Naive thymus-derived CD8-positive, alpha-beta T cell (primary cell): Measurements from ENCODE around the gene AOC2. TPM values are rescaled to one million over a fixed set of nuclear protein-coding genes. Genes with fewer than 3 reads are reported as not detected.
"Not testable (repeated sequence)": the region's sequence is repeated elsewhere in the genome, so short reads cannot be mapped to it uniquely, and the experiment has no call there.

Experiments
- ATAC-seq, 2 donors: fragments of 150-1000 bp; cut with Tn5 transposase in 1 of 2; sonication (Bioruptor Pico), chemical (Tn5 transposase) in 1 of 2; 1 replicate in 1 of 2; 2 replicates in 1 of 2; pipeline ENCODE4 v1.10.0; 2021; ENCODE audit warnings: mild to moderate bottlenecking in 2 of 2, moderate library complexity in 2 of 2
- POLR2A ChIA-PET: fragments of 350-600 bp; sonication (Branson Sonifier 250); formaldehyde crosslinking; loops from one replicate; lab custom pipeline; 2021; ENCODE audit warnings: antibody characterized with exemption; lab: Charles Lee
- DNase-seq, 10 donors: peaks; one replicate each; pipeline versions ENCODE4 v3.0.0 to v3.0.0-alpha.2; 2020 to 2022
- H3K27ac Mint-ChIP-seq, 10 donors: one replicate each; pipeline ENCODE4 v1.8.0; 2020 to 2022; ENCODE audit warnings: mild to moderate bottlenecking in 10 of 10, mixed read lengths in 10 of 10, moderate library complexity in 4 of 10, inconsistent platforms in 1 of 10
- H3K27me3 Mint-ChIP-seq, 5 donors: one replicate each; pipeline ENCODE4 v1.8.0; 2021 to 2022; ENCODE audit warnings: mixed read lengths in 5 of 5
- H3K36me3 Mint-ChIP-seq, 3 donors: one replicate each; pipeline ENCODE4 v1.8.0; 2020 to 2022; ENCODE audit warnings: mixed read lengths in 3 of 3, mild to moderate bottlenecking in 2 of 3, inconsistent platforms in 1 of 3
- H3K4me1 Mint-ChIP-seq, 4 donors: one replicate each; pipeline ENCODE4 v1.8.0; 2021 to 2022; ENCODE audit warnings: mixed read lengths in 4 of 4
- H3K4me3 Mint-ChIP-seq, 10 donors: one replicate each; pipeline ENCODE4 v1.8.0; 2020 to 2022; ENCODE audit warnings: mild to moderate bottlenecking in 10 of 10, mixed read lengths in 10 of 10, moderate library complexity in 6 of 10, inconsistent platforms in 1 of 10
- H3K9me3 Mint-ChIP-seq, 9 donors: one replicate each; pipeline ENCODE4 v1.8.0; 2020 to 2022; ENCODE audit warnings: mixed read lengths in 9 of 9, mild to moderate bottlenecking in 3 of 9, inconsistent platforms in 1 of 9, moderate library complexity in 1 of 9
- microRNA-seq: library from miRNA; unstranded; fragments of <30 nt; microRNA quantifications from one replicate; pipeline ENCODE4 v1.2.0, GENCODE V29; 2022; ENCODE audit warnings: borderline microRNAs expressed
- polyA plus RNA-seq, 3 donors: library from polyadenylated mRNA; unstranded; fragments of 300-500 nt; fragmentation: Illumina TruSeq; gene quantifications; one replicate each; pipeline ENCODE4 v1.2.3, GENCODE V29; 2021
- total RNA-seq, 8 experiments: library from RNA in 2 of 8; stranded (reverse) in 2 of 8; gene quantifications; one replicate each; pipeline ENCODE4 v1.2.3 and lab custom pipeline; 2021 to 2026

AOC2 gene
- total and polyA plus RNA-seq, 5 experiments from 2014 or later, result 0.06 to 4.2 (median 0.63) TPM

DNA sequence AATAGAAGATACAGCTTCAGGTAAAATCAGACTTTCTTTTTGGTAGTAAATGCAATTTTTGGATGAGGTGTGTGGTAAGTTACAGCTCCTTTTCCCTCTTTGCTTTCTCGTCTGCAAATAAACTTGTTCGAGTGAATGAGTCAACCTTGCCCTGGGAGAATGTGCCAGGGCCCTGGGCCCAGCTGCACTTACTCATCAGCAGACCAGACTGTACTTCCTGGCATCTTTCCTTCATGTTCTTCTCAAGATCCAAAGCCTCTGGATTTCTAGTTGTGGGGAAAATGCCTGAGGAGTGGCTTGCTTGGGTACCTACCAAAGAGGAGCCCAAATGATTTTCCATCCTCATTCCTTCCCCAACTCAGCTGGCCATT is 50.8 kb downstream of the AOC2 start:
- no peaks in the 10 kb centered on the region for H3K9me3 Mint-ChIP-seq
- POLR2A ChIA-PET, result interaction anchor here (0.6 kb wide), 1 partner anchor 244 kb away, joined by 4 read pairs; no protein-coding TSS in a partner anchor
- no peak overlapping the region for H3K27ac Mint-ChIP-seq
- no peaks in the 10 kb centered on the region for H3K36me3 Mint-ChIP-seq
- peaks cover 0 to 13% (median 4%) of the 10 kb centered on the region in 5 donors for H3K27me3 Mint-ChIP-seq
- no peak for DNase-seq
- H3K4me1 Mint-ChIP-seq, result peaks cover 0 to 2% (median 0%) of the 10 kb centered on the region in 4 donors
- ATAC-seq, result no peak
- no peak overlapping the region for H3K4me3 Mint-ChIP-seq

GRCh38 chr17:42898147-42898811 is 53.9 kb downstream of the AOC2 start:
- H3K27ac Mint-ChIP-seq, result no peak overlapping the region
- POLR2A ChIA-PET, result no interaction called here
- ATAC-seq (no peak), DNase-seq (no peak)
- H3K4me3 Mint-ChIP-seq, result no peak overlapping the region
- no peaks in the 10 kb centered on the region for H3K36me3 Mint-ChIP-seq
- peaks cover 0 to 2% (median 0%) of the 10 kb centered on the region in 4 donors for H3K4me1 Mint-ChIP-seq
- peaks cover 0 to 13% (median 4%) of the 10 kb centered on the region in 5 donors for H3K27me3 Mint-ChIP-seq
- no peaks in the 10 kb centered on the region for H3K9me3 Mint-ChIP-seq

GRCh38 chr17:42899981-42900380 is 55.6 kb downstream of the AOC2 start:
- H3K36me3 Mint-ChIP-seq, DNase-seq, H3K4me1 Mint-ChIP-seq, H3K9me3 Mint-ChIP-seq, H3K4me3 Mint-ChIP-seq, ATAC-seq, POLR2A ChIA-PET, H3K27ac Mint-ChIP-seq: not testable (repeated sequence)
- H3K27me3 Mint-ChIP-seq, result peaks cover 0 to 13% (median 1%) of the 10 kb centered on the region in 5 donors

Small RNA genes within 50 kb of the gene (microRNA-seq; reads per million reads assigned to microRNA genes)
- not detected for gene MIR6781

Other genes with a start within 250 kb of the AOC2 start
- 100 to 1,000 TPM; 139 to 147 TPM for gene RETREG3, start 235.2 kb upstream of the AOC2 start, total RNA-seq
- gene RETREG3, start 235.2 kb upstream of the AOC2 start, polyA plus RNA-seq, result 100 to 1,000 TPM; 119 to 131 (median 122) TPM
- 10 to 100 TPM; 12.7 to 16.3 TPM for gene TUBG1, start 234.9 kb upstream of the AOC2 start, total RNA-seq
- gene TUBG1, start 234.9 kb upstream of the AOC2 start, polyA plus RNA-seq, result 10 to 100 TPM in 1 of 3 donors, 1 to 10 TPM in 2; 6.7 to 10.3 (median 7.8) TPM
- gene TUBG2, start 185.3 kb upstream of the AOC2 start, total RNA-seq, result 10 to 100 TPM; 18.1 to 22.1 TPM
- 1 to 10 TPM; 4.9 to 6.9 (median 6.0) TPM for gene TUBG2, start 185.3 kb upstream of the AOC2 start, polyA plus RNA-seq
- not detected for gene PLEKHH3, start 167.6 kb upstream of the AOC2 start, total RNA-seq
- not detected for gene PLEKHH3, start 167.6 kb upstream of the AOC2 start, polyA plus RNA-seq
- 1 to 10 TPM; 1.3 to 1.7 TPM for gene CCR10, start 162.7 kb upstream of the AOC2 start, total RNA-seq
- gene CCR10, start 162.7 kb upstream of the AOC2 start, polyA plus RNA-seq, result 1 to 10 TPM in 1 of 3 donors, under 1 TPM in 2; 0.68 to 1.8 (median 0.75) TPM
- 1 to 10 TPM; 2.7 to 3.0 TPM for gene CNTNAP1, start 162.0 kb upstream of the AOC2 start, total RNA-seq
- under 1 TPM in 1 of 3 donors, not detected in 2; 0.05 TPM for gene CNTNAP1, start 162.0 kb upstream of the AOC2 start, polyA plus RNA-seq
- 100 to 1,000 TPM; 186 to 197 TPM for gene EZH1, start 99.5 kb upstream of the AOC2 start, total RNA-seq
- gene EZH1, start 99.5 kb upstream of the AOC2 start, polyA plus RNA-seq, result 10 to 100 TPM; 30.6 to 44.6 (median 32.0) TPM
- not detected for gene RAMP2, start 83.4 kb upstream of the AOC2 start, total RNA-seq
- gene RAMP2, start 83.4 kb upstream of the AOC2 start, polyA plus RNA-seq, result not detected
- 10 to 100 TPM; 51.0 to 55.2 TPM for gene VPS25, start 71.1 kb upstream of the AOC2 start, total RNA-seq
- gene VPS25, start 71.1 kb upstream of the AOC2 start, polyA plus RNA-seq, result 10 to 100 TPM; 43.9 to 64.5 (median 56.3) TPM
- gene WNK4, start 64.0 kb upstream of the AOC2 start, total RNA-seq, result under 1 TPM; 0.27 to 0.62 TPM
- gene WNK4, start 64.0 kb upstream of the AOC2 start, polyA plus RNA-seq, result under 1 TPM in 1 of 3 donors, not detected in 2; 0.09 TPM
- gene COA3, start 45.9 kb upstream of the AOC2 start, total RNA-seq, result 10 to 100 TPM; 26.7 to 27.0 TPM
- gene COA3, start 45.9 kb upstream of the AOC2 start, polyA plus RNA-seq, result 100 to 1,000 TPM; 106 to 119 (median 118) TPM
- not detected for gene CNTD1, start 45.7 kb upstream of the AOC2 start, total RNA-seq
- under 1 TPM; 0.12 to 0.52 (median 0.24) TPM for gene CNTD1, start 45.7 kb upstream of the AOC2 start, polyA plus RNA-seq
- 100 to 1,000 TPM; 103 to 109 TPM for gene BECN1, start 20.3 kb upstream of the AOC2 start, total RNA-seq
- 100 to 1,000 TPM; 106 to 124 (median 123) TPM for gene BECN1, start 20.3 kb upstream of the AOC2 start, polyA plus RNA-seq
- 10 to 100 TPM; 65.3 to 67.3 TPM for gene PSME3, start 11.2 kb upstream of the AOC2 start, total RNA-seq
- 100 to 1,000 TPM; 117 to 123 (median 120) TPM for gene PSME3, start 11.2 kb upstream of the AOC2 start, polyA plus RNA-seq
- 1 to 10 TPM; 1.6 TPM for gene AOC3, start 6.6 kb downstream of the AOC2 start, total RNA-seq
- under 1 TPM in 1 of 3 donors, not detected in 2; 0.13 TPM for gene AOC3, start 6.6 kb downstream of the AOC2 start, polyA plus RNA-seq
- not detected for gene G6PC1, start 56.2 kb downstream of the AOC2 start, total RNA-seq
- gene G6PC1, start 56.2 kb downstream of the AOC2 start, polyA plus RNA-seq, result not detected
- gene AARSD1, start 119.9 kb downstream of the AOC2 start, total RNA-seq, result 10 to 100 TPM; 60.3 to 70.4 TPM
- gene AARSD1, start 119.9 kb downstream of the AOC2 start, polyA plus RNA-seq, result 10 to 100 TPM; 40.5 to 56.2 (median 45.2) TPM
- gene PTGES3L, start 135.5 kb downstream of the AOC2 start, total RNA-seq, result under 1 TPM; 0.38 to 0.49 TPM
- gene PTGES3L, start 135.5 kb downstream of the AOC2 start, polyA plus RNA-seq, result under 1 TPM in 2 of 3 donors, not detected in 1; 0.30 to 0.51 TPM
- 10 to 100 TPM; 18.6 to 18.8 TPM for gene RUNDC1, start 136.0 kb downstream of the AOC2 start, total RNA-seq
- gene RUNDC1, start 136.0 kb downstream of the AOC2 start, polyA plus RNA-seq, result 10 to 100 TPM; 11.8 to 15.9 (median 14.6) TPM
- gene RPL27, start 153.8 kb downstream of the AOC2 start, total RNA-seq, result 1,000 to 10,000 TPM; 1,609 to 1,640 TPM
- 1,000 to 10,000 TPM; 2,416 to 2,846 (median 2,434) TPM for gene RPL27, start 153.8 kb downstream of the AOC2 start, polyA plus RNA-seq
- gene IFI35, start 162.2 kb downstream of the AOC2 start, total RNA-seq, result 10 to 100 TPM; 35.7 to 39.1 TPM
- gene IFI35, start 162.2 kb downstream of the AOC2 start, polyA plus RNA-seq, result 10 to 100 TPM; 44.8 to 49.8 (median 47.2) TPM
- gene VAT1, start 177.8 kb downstream of the AOC2 start, total RNA-seq, result 10 to 100 TPM; 36.7 to 42.2 TPM
- gene VAT1, start 177.8 kb downstream of the AOC2 start, polyA plus RNA-seq, result 10 to 100 TPM; 24.7 to 33.9 (median 28.2) TPM
- under 1 TPM in 1 of 2 experiments, not detected in 1; 0.16 TPM for gene RND2, start 180.7 kb downstream of the AOC2 start, total RNA-seq
- gene RND2, start 180.7 kb downstream of the AOC2 start, polyA plus RNA-seq, result under 1 TPM in 2 of 3 donors, not detected in 1; 0.08 to 0.09 TPM